Measurements from ENCODE around the gene PRAMEF4.
"Not testable (repeated sequence)": the region's sequence is repeated elsewhere in the genome, so short reads cannot be mapped to it uniquely, and the experiment has no call there.

DNA sequence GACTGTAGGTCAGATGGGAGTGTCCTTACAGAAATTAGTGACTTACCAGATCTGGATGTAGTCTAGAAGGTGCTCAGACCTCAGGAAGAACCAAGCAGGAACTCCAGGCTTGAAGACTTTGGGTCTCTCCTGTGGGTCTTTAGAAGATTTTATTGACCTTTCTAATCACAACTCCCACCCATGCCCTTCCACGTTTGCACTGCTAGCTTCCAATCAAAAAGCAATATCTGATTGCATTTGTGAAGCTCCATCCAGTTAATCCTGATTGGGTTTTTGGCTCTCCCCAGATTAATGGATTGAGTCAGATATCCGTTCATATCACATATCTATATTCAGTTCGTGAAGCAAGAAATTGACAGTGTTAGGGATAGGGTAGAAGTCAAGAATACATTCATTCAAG, 54.7 kb downstream of the PRAMEF4 start, which contains the start of gene PRAMEF11:
- not testable (repeated sequence) for TF ChIP-seq EZH2 (IDR thresholded peaks at IDR 0.05); POLR2AphosphoS5 (IDR thresholded peaks at IDR 0.05; ENCODE audit: borderline replicate concordance, low read depth, low read length); FOXP2 (optimal IDR thresholded peaks at IDR 0.05; ENCODE audit: control extremely low read depth, extremely low read length, insufficient read depth)
